Brain pericyte (primary cell): ENCODE measurements around the gene COL15A1.
"Not testable (repeated sequence)": the region's sequence is repeated elsewhere in the genome, so short reads cannot be mapped to it uniquely, and the experiment has no call there.

Experiments
- DNase-seq: peaks from one replicate; pipeline ENCODE4 v3.0.0-alpha.2; 2012; ENCODE audit warnings: low read depth, low spot score

Gene COL15A1

DNA sequence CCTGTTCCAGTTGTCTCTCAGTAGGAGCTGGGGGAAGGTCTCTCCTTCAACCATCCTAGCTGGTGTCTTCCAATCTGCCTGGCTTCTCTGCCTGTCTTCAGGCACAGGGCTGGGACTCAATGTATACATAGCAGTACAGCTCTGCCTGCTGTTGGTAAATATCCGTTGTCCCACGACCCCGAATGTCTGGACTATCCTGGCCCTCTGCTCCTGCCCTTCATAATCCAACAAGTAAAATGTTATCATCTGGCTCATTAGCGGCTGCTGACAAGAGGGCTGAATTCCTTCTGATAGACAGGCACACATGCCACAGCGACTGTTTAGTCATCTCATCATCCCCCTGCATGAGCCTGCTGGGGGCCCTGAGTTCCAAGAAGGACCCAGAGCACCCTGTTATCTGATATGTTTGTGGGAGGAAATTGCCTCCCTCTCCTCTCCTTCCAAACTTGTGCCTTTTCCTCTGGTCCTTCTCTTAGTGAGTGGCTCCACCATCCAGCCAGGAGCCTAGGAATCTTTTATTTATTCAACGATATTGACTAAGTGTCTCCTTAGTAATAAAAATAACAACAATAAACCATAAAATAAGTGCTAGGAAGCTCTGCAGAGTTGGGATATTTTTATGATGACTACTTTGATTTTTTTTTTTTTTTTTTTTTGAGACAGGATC lies 131.7 kb downstream of the COL15A1 start:
- no peak for DNase-seq

DNA sequence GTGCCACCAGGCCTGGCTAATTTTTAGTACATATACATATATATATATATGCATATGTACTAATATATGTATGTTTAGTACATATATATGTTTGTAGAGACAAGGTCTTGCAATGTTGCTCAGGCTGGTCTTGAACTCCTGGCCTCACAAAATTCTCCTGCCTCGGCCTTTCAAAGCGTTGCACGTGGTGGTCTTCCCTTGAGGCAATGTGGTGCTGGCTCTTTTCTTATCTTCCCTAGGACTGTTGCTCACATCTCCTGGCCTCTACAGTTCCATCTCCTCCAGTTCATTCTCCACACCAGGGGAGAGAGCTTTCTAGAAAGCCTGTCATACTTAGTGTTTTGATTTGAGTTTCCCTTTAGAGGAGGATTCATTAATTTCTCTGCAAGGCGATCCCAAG lies 132.3 kb downstream of the COL15A1 start:
- no peak for DNase-seq

DNA sequence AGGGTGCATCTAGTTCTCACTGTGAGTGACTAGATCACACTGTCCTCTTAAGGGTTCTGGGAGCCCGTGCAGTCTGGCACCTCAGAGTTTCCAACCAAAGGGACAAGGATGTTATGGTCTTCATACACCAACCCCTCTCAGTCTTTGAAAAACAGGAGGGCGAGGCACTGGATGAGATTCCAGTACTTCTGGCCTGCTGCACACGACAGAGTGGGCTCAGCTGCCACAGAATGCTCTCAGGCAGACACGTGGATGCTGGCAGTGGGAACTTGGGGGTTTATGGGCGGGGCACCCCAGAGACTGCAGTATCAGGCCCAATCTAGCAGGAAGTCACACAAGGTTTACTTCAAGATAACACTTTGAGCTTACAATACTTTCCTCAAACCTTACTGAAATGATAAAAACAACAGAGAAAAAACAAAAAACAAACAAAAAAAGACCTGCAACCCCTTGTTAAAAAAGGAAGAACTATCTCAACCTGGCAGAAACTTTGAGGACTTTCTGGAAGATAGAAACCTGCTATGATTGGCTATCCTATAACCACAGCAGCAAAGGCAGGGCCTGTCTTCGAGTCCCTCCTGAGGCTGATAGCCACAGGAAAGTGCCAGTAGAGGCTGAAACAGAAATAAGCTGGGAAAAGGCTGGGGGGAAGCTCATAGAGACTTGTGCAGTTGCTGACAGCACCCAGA lies 132.9 kb downstream of the COL15A1 start:
- no peak for DNase-seq

DNA sequence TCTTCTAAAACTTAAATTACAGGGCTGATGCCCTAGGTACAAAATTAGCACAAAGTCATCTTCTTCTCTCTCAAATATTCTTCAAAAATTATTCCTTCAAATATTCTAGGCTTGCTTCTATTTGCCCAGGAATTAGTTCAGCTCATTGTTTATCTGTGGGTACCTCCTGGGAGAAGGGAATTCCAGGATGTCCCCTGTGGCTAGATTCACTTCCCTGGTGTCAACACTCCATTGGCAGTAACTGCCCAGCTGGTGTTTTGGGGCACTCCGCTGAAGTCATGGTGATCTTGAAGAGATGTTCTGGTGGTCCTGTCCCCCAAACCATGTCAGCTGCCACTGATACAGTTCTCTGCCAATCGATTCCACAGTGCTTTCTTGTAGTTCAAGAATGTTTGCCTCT lies 135.0 kb downstream of the COL15A1 start:
- no peak for DNase-seq

DNA sequence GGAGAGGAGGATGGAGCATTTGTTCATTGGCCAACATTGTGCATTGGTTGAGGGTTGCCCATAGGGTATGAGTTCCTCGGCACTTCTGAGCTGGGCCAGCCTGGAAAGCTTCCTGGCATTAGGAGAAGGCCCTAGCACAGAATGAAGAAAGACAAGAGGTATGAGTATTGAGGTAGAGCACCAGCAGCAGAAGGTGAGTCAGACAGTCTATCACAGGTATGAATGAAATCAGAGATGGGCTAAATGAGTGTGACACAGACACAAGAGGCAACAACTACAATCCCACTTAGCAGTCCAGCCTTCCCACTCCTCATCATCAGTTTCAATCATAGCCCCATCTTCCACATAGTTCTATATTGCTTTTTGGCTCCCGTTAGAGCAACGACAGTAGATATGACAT lies 135.8 kb downstream of the COL15A1 start:
- DNase-seq: no peak

DNA sequence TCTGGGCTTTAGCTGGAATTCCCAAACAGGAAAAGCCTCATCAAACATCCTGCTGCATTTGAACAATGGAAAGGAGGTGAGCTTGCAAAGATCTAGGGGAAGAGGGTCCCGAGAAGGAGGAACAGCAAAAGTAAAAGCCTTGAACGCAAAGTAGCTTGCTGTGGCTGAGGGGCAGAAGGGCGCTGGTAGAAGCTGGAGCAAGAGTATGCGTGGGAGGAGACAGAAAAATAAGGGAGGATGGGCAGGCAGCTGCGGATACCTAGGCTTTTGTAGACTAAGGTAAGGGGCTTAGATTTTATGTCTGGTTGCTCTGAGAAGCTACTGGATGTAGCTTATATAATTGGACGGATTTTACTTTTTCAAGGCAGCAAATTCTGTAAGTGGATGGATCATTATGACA lies 139.3 kb downstream of the COL15A1 start:
- no peak for DNase-seq

DNA sequence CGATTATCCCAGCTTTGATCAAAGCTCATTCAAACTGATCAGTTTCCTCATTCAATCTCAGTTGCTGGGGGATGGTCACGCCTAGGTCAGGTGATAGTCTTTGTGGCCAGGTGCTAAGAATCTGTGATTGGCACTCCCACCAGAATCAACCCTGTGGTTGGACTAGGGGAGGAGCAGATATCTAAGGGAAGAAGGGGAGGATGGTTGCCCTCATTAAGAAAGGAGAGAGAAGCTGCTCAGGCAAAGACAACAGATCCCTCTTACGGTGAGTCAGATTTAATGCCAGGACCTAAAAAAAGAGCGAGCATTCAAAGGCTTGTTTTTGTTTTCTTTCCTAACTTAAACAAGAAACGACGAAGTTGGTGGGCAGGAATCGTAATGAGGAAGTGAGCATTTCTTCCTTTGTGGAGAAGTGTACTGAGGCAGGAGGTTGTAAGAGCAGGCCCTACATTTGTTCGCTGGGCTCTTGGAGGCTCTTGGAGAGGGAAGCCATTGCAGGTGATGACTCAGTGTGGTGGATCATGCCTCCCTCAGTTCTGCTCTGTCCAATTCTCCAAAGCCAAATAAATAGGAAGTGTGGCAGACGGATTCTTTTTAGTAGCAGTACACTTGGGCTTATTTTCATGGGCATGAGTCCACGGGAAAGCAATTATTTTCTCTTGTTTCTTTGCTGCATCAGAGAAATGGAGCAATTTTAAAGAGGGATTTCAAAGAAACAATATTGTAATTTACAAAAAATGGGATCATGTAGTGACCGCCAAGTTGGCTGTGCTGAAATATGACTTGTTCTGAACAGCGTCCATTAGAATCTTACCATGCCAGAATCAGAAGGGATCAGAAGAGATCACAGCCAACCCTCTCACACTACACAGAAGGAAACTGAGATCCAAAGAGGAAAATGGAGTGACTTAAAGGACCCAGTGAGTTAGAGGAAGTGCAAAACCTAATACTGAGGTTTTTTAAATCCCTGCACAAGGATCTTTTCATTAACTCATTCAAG lies 142.5 kb downstream of the COL15A1 start:
- DNase-seq: no peak

DNA sequence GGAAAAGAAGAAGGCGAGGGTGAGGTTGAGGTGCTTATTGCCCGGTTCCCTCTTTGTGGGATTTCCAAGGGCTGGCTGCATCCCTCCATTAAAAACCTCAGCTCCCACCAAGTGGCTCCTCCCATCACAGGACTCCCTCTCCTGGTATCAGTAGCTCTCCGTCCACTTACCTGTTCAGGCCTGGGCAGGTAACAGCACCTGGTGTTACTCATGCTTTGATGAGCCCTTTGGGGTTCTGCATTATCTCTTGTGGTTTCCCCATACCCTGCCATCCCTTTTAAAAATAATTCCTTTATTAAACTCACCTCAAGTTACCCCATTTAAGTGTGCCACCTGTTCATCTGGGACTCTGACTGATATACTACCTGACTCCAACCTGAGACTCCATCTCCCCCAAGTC lies 143.8 kb downstream of the COL15A1 start:
- DNase-seq: no peak

DNA sequence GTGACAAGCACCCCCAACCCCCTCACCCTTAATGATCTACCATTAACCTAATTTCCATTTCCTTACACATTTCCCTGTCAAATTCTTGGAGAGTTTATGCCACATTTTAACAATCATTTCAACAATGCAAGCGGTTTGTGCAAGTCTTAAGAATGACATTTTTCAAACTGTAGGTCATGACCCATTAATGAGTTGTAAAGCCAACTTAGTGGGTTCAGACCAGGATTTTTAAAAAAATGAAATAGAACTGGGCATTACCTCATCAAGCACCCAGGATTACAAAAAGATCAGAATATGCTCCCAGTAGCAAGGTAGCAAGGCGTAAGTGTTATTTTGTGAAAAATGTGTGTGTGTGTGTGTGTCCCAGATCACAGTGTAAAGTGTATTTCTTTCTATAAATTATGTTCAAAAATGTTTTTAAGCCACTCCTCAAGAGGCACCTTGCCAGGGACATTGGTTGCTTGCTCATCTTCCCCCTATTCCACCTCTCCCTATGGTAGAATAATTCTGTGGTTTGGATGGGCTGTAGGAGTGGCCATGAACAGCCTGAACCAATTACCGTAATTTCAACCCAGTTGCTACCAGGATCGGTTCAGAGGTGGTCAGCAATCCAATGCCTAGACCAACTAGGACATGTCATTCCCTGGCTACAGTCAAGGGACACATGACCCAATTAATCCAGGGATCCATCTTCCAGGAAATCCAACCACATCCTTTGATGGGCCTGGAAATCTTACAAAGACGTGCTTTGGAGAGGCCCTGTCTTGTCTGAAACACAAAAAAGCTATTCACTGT lies 146.8 kb downstream of the COL15A1 start:
- no peak for DNase-seq

DNA sequence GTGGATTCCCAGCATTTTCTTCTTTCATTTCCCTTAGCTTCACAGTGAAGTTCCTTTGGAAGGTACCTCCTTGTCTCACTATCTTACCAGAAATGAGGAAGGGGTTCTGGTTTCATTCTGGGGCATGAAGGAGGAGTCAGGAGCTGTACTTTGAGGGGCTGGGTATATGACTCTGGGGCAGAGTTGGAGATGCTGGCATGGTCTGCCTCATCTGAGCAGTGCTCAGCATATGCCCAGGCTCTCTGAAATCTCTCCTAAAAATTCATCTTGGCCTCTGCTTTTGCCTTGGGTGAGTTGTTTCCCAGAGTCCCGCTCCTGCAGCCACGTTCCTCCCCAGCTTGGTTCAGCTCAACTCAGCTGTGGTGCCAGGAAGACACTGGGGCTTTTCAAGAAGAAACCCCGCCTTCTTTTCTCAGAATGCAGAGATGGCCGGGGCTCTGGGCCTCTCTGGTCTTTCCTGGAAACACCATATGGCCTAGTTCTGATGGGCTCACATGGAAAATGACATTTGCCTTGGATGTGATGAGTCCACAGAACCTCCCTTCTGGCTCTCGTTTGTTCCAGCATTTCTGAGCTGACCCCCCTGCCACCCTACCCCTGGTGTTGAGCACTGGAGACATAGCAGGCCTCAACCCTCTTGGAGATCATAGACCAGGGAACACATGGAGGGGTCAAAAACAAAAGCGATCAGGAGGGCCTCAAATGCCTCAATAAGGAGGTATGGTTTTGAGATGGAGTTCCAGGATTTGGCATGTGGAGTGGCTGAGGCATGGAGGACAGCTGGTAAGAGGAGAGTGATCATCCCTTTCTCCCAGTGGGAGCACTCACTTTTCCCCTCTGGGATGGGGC lies 149.2 kb downstream of the COL15A1 start:
- no peak for DNase-seq

DNA sequence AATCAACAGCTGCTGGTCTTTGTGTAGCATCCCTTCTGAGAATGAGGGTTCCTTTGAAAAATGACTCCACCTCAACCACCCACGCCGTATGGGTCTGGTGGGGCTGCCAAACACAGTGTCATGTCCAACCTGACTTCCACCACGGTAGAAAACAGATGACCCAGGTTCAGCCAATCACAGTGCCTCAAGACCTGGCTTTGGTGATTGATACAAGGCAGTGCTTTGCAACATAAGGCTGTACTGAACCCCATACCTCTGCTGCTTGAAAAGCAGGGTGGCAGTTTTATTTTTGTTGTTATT lies 149.7 kb downstream of the COL15A1 start:
- no peak for DNase-seq

DNA sequence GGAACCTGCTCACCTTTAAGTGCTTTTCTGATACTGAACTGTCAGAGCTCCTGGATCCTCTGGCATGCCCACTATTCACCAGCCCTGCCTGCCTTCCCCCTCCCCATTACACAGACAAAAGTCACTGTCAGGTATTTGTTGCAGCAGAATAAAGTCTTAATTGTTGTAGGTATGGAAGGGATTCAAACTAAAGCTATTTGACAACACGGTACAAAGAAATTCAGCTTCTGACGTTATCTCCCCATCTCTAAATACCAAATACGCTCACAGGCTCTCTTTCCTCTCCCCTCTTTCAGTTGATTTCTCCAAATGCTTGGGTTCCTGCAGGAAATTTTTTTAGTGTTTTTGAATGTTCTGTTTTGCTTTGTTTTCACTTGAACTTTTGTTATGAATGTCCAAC lies 151.9 kb downstream of the COL15A1 start:
- DNase-seq: no peak

DNA sequence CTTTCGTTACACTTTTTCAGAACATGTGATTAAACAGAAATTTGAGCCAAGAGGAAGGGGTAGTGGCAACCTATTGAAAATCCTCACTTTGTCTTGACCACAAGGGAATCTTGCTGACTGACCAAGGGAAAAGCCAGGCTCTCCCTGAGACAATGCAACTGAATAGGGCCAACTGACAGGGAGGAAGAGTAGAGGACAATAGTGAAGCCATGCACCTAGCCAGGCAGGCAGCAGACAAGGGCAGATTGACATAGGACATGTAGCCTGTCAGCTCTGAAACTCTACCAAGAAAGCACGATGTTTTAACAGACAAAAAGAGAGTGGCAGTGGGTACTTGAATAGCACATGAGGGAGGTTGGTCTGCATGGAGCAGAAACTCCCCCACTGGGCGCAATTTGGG lies 152.7 kb downstream of the COL15A1 start:
- DNase-seq: no peak

DNA sequence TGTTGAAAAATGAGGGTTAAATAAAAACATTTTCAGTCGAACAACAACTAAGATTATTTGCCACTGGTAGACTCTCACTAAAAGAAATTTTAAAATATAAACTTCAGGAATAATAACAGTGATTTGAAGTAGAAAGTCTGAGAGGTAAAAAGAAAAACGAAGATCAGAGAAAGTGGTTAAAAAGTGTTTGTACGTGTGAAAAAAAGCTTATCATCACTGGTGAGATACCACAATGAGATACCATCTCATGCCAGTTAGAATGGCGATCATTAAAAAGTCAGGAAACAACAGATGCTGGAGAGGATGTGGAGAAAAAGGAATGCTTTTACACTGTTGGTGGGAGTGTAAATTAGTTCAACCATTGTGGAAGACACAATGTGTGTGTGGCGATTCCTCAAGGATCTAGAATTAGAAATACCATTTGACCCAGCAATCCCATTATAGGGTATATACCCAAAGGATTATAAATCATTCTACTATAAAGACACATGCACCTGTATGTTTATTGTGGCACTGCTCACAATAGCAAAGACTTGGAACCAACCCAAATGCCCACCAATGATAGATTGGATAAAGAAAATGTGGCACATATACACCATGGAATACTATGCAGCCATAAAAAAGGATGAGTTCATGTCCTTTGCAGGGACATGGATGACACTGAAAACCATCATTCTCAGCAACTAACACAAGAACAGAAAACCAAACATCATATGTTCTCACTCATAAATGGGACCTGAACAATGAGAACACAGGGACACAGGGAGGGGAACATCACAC lies 156.3 kb downstream of the COL15A1 start:
- DNase-seq: not testable (repeated sequence)

DNA sequence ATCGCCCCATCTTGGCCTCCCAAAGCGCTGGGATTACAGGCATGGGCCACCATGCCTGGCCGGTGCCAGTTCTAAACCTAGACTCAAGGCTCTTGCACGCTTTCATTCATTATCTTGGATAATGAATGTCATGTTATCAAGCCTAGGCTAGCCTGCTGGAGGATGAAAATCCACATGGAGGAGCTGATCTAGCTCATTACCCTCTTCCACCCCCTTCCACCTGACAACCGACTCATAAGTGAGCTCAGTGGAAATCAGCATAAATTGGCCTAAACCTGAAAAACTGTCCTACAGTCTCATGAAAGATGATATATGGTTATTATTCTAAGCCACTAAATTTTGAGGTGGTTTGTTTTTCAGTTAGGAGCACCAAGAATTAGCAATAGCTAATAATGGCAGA lies 157.6 kb downstream of the COL15A1 start:
- no peak for DNase-seq

DNA sequence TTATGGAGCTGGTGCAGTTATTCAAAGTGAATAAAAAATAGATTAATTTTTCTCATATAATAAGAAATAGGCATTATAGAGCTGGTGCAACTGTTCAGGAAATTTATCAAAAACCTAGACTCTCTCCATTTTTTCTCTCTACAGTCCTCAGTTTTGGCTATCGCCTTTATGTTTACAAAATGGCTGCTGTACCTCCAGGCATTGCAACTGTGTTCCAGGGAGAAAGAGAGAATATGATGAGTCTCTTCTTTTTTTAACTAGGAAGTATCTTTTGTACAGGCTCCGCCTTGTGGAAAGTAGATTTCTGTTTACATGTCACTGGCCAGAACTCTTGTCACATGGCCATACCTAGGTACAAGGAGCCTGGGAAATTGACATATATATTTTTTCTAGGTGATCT lies 158.1 kb downstream of the COL15A1 start:
- DNase-seq: no peak

DNA sequence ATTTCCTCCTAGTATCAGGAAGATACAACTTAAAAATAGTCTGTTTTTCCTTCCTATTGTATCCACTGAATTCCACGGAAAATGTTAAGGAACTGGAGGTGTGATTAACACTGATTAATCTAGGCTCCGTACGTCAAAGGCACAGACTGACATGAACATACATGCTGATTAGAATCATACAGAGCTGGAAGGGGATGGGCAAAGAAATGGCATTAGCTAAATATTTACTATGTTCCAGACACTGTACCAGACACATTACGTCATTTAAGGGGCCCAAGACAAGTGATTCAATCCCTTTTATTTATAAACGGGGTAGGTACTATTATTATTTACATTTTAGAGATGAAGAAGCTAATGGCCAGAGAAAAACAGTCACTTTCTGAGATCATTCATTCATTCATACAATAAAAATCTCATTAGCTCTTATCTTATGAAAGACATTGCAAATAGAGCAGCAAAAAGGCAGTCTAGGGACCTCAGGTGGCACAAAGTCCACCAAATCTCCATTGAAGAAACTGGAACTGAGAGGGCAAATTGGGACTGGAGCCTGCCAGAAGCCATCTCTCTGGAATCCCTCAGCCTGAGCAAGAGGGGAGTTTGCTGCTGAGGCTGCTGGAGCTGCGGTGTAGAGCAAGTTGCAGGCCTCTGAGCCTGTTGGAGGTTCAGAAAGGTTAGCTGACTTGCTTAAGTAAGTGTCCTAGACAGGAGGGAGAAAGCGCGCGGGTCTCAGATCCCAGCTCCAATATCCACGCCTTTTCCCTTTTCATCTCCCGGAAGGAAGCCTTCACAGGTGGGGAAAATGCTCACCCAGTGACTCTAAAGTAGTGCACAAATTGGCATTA lies 159.6 kb downstream of the COL15A1 start:
- DNase-seq: no peak

DNA sequence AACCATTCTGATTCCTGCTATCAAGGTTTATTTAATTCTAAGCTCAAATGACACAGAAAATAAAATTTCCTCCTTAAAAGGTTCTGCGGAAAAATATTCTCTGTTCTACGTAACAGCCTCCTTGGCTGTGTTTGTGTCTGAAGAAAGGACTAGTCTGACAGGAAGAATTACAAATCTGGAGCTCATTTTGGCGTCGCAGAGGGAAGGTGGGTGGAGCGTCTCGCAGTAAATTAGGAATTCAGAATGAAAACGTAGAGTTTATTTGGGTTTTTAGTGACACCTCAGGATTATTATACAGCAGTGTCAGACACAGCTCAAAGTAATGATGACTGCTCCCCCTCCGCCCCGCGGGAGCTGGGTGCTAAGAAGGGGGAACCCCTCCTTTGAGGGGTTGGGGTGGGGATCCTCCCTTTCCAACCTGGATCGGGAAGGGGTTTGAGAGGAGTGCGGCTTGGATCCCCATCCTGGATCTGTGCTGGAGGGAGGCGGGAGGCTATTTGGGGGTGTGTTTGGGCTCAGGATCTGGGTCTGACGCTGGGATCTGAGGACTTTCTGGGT lies 160.3 kb downstream of the COL15A1 start:
- DNase-seq: no peak
